ENCODE results near the gene CDYL. TPM values are rescaled to one million over a fixed set of nuclear protein-coding genes. Genes with fewer than 3 reads are reported as not detected.

CDYL gene
- total RNA-seq, 1 experiment from 2014 or later, result 60.8 TPM

- intact Hi-C loops (cut with micrococcal nuclease; ENCODE audit: unreplicated experiment), result no loop called here
- DNase-seq, result no peak
- ChIA-PET POLR2A (ENCODE audit: unreplicated experiment) (no interaction called here), CTCF (no interaction called here)
- no peak overlapping the region for H3K4me3 ChIP-seq
- H3K9me3 ChIP-seq (ENCODE audit: insufficient read depth, low read depth), result no peaks in the 10 kb centered on the region
- no peaks in the 10 kb centered on the region for H3K9me2 ChIP-seq (ENCODE audit: insufficient read depth)
- TF ChIP-seq EZH2 (IDR thresholded peaks at IDR 0.05; ENCODE audit: low read depth) (no peak), CTCF (conservative IDR thresholded peaks at IDR 0.05) (no peak)
- H3F3A ChIP-seq (ENCODE audit: insufficient read depth, low read depth), result no peaks in the 10 kb centered on the region
- no peak overlapping the region for H3K4me2 ChIP-seq
- no peaks in the 10 kb centered on the region for H3K4me1 ChIP-seq (replicated peaks; ENCODE audit: insufficient read depth)
- H3K79me2 ChIP-seq (ENCODE audit: low read depth), result peaks cover 65% of the 10 kb centered on the region
- no peak overlapping the region for H3K27ac ChIP-seq
- H3K36me3 ChIP-seq (ENCODE audit: low read depth), result no peaks in the 10 kb centered on the region
- H2AFZ ChIP-seq, result no peak overlapping the region
- no peaks in the 10 kb centered on the region for H4K20me1 ChIP-seq (ENCODE audit: insufficient read depth)
- H3K27me3 ChIP-seq (ENCODE audit: insufficient read depth, low read depth), result no peaks in the 10 kb centered on the region
- no TSS peak for BruUV-seq (replicated peaks)
Measured at GRCh38 chr6:4788953-4789584, 12.9 kb downstream of the CDYL start.

GRCh38 chr6:4790158-4790899, 14.1 kb downstream of the CDYL start:
- Histone ChIP-seq H4K20me1 (ENCODE audit: insufficient read depth) (no peaks in the 10 kb centered on the region), H3K36me3 (ENCODE audit: low read depth) (no peaks in the 10 kb centered on the region), H3K4me3 (no peak overlapping the region), H3K27me3 (ENCODE audit: insufficient read depth, low read depth) (no peaks in the 10 kb centered on the region), H3K4me2 (no peak overlapping the region), H2AFZ (no peak overlapping the region), H3K9me2 (ENCODE audit: insufficient read depth) (no peaks in the 10 kb centered on the region), H3K27ac (no peak overlapping the region), H3F3A (ENCODE audit: insufficient read depth, low read depth) (no peaks in the 10 kb centered on the region), H3K4me1 (replicated peaks; ENCODE audit: insufficient read depth) (no peaks in the 10 kb centered on the region), H3K79me2 (ENCODE audit: low read depth) (peaks cover 55% of the 10 kb centered on the region), H3K9me3 (ENCODE audit: insufficient read depth, low read depth) (no peaks in the 10 kb centered on the region)
- TF ChIP-seq EZH2 (IDR thresholded peaks at IDR 0.05; ENCODE audit: low read depth) (no peak), CTCF (conservative IDR thresholded peaks at IDR 0.05) (no peak)
- BruUV-seq (replicated peaks), result no TSS peak
- CTCF ChIA-PET, result no interaction called here
- no peak for DNase-seq
- intact Hi-C loops (cut with micrococcal nuclease; ENCODE audit: unreplicated experiment), result no loop called here
- POLR2A ChIA-PET (ENCODE audit: unreplicated experiment), result no interaction called here

GRCh38 chr6:4794140-4794707, 18.0 kb downstream of the CDYL start:
- Histone ChIP-seq H2AFZ (no peak overlapping the region), H3K27me3 (ENCODE audit: insufficient read depth, low read depth) (no peaks in the 10 kb centered on the region), H3K4me3 (no peak overlapping the region), H3K4me1 (replicated peaks; ENCODE audit: insufficient read depth) (no peaks in the 10 kb centered on the region), H3K36me3 (ENCODE audit: low read depth) (no peaks in the 10 kb centered on the region), H4K20me1 (ENCODE audit: insufficient read depth) (no peaks in the 10 kb centered on the region), H3K9me2 (ENCODE audit: insufficient read depth) (no peaks in the 10 kb centered on the region), H3F3A (ENCODE audit: insufficient read depth, low read depth) (no peaks in the 10 kb centered on the region), H3K27ac (no peak overlapping the region), H3K9me3 (ENCODE audit: insufficient read depth, low read depth) (no peaks in the 10 kb centered on the region), H3K79me2 (ENCODE audit: low read depth) (peaks cover 63% of the 10 kb centered on the region), H3K4me2 (no peak overlapping the region)
- no peak for TF ChIP-seq CTCF (conservative IDR thresholded peaks at IDR 0.05)
- TF ChIP-seq EZH2 (IDR thresholded peaks at IDR 0.05; ENCODE audit: low read depth), result no peak
- POLR2A ChIA-PET (ENCODE audit: unreplicated experiment), result no interaction called here
- no peak for DNase-seq
- BruUV-seq (replicated peaks), result no TSS peak
- intact Hi-C loops (cut with micrococcal nuclease; ENCODE audit: unreplicated experiment), result no loop called here
- CTCF ChIA-PET, result no interaction called here

Data from PC-9 (cell line).